Measurements from ENCODE around the gene NANOS3.

GRCh38 chr19:13917888-13918406 lies 41.0 kb downstream of the NANOS3 start:
- TF ChIP-seq EZH2 (IDR thresholded peaks at IDR 0.05; ENCODE audit: insufficient read depth, poor library complexity, severe bottlenecking) = no peak
- TF ChIP-seq EZH2phosphoT487 (IDR thresholded peaks at IDR 0.05; ENCODE audit: insufficient read depth, low read depth) = no peak
